Measurements from ENCODE around the gene CHP2.

GRCh38 chr16:23716484-23716883 lies 38.3 kb upstream of the CHP2 start:
- TF ChIP-seq ZFX (IDR thresholded peaks at IDR 0.05; ENCODE audit: borderline replicate concordance) (no peak), CTCF (IDR thresholded peaks at IDR 0.05) (no peak)
